GM13976 (cell line): ENCODE measurements around the gene SLC16A9.
A peak's percentile ranks its signal among the peaks of the same experiment; 100 is the strongest.
"Not testable (repeated sequence)": the region's sequence is repeated elsewhere in the genome, so short reads cannot be mapped to it uniquely, and the experiment has no call there.

Experiments
- DNase-seq: peaks from one replicate; pipeline ENCODE4 v3.0.0; 2012; ENCODE audit warnings: low spot score
- in situ Hi-C: fragments of 300-500 bp; cut with MboI; formaldehyde crosslinking; loops from one replicate; pipeline ENCODE4 v1.12.0; 2022; ENCODE audit warnings: low sequenced_read_pairs, mixed read lengths, inconsistent platforms; ENCODE audit not compliant: unreplicated experiment
- TF ChIP-seq, protein P1 (sequence below): IDR thresholded peaks from 2 replicates; pipeline ENCODE4 v1.5.1; 2012; ENCODE audit warnings: borderline replicate concordance, mild to moderate bottlenecking; ENCODE audit not compliant: insufficient read depth; ENCODE audit errors: extremely low read depth, missing control alignments, control extremely low read depth

SLC16A9 gene

DNA sequence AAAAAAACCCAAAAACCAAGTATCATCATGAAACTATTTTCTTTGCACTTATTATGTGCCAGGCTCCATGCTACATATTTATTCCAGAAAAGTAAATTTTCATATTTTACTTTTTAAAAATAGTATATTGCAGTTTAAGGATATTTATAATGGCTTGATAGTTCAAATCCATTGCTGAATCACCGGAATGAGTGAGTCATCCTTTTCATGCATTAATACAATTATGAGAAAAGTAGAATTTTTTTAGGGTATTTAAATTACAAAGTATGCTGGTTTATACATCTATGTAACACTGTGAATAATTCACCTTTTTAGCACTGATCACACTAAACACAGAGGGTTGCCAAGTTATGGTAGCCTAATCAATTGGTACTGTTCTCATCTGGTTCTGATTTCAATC, 54.3 kb downstream of the SLC16A9 start:
- TF ChIP-seq, protein P1, sequence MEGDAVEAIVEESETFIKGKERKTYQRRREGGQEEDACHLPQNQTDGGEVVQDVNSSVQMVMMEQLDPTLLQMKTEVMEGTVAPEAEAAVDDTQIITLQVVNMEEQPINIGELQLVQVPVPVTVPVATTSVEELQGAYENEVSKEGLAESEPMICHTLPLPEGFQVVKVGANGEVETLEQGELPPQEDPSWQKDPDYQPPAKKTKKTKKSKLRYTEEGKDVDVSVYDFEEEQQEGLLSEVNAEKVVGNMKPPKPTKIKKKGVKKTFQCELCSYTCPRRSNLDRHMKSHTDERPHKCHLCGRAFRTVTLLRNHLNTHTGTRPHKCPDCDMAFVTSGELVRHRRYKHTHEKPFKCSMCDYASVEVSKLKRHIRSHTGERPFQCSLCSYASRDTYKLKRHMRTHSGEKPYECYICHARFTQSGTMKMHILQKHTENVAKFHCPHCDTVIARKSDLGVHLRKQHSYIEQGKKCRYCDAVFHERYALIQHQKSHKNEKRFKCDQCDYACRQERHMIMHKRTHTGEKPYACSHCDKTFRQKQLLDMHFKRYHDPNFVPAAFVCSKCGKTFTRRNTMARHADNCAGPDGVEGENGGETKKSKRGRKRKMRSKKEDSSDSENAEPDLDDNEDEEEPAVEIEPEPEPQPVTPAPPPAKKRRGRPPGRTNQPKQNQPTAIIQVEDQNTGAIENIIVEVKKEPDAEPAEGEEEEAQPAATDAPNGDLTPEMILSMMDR = no peak
- DNase-seq = no peak
- in situ Hi-C loops = no loop called here

DNA sequence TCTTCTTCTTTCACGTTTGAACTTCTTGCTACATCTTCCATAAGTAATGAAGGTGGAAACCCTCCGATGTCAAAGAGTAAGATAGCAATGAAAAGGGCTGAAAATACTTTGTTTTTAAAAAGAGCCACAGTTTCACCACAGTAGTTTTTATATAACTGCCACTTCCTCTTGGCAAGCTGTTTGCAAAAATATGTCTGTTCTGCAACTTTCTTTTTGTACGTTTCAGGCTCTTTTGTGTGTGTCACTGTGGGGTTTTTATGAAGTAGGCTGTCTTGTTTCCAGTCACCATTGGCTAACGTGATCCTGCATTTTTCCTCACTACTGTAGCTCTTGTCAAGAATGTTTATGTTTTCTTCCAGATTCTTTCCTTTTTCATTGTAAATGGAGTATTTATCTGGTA, 55.6 kb downstream of the SLC16A9 start:
- TF ChIP-seq, protein P1 = no peak
- in situ Hi-C loops = no loop called here
- DNase-seq = peak; percentile 29

DNA sequence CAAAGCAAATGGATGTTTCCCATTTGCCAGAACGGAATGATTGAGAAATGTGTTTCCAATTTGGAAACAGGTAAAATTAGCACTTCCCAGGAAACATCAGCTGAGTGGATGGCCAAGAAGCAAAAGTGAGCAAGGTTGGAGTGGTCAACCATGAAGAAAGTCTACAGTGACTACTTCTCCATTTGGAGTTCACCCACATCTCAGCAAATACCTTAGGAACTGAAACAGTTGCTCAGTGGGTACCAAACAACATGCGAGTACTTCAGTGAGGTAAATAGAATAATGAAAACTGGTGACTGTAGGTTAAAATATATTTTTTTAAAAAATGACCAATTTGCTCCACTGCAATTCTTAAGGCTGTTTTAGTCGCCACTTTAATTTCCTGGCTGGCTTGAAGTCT, 57.7 kb downstream of the SLC16A9 start:
- TF ChIP-seq, protein P1 = no peak
- in situ Hi-C loops = no loop called here

DNA sequence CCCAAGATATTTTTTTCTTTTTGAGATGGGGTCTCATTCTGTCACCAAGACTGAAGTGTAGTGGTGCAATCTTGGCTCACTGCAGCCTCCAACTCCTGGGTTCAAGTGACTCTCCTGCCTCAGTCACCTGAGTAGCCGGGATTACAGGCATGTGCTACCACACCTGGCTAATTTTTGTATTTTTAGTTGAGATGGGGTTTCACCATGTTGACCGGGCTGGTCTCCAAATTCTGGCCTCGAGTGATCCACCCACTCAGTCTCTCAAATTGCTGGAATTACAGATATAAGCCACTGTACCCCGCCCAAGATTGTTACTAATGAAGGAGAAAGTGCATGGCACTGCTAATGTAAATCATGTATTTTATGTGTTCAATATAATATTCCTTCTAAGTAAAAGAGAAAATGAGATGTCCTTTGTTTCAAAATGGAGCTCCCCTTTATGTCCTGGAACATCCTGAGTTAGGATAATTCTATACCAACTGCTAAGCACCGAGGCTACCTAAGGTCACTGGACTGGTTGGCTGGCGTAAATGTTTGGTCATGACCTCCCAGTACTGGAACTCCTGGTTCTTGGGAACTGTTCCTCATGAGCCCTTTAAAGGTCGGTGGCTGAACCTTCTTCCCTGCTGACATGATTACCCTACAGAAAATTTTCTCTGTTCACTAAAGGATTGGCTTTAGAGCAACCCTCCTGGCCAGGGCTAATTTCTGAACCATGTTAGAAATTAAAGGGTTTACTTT, 59.9 kb downstream of the SLC16A9 start:
- in situ Hi-C loops = loop anchor here (25.0 kb wide), 1 partner anchor 563 kb away; no protein-coding TSS in a partner anchor
- no peak for DNase-seq
- TF ChIP-seq, protein P1 = no peak

More for the DNA sequence above, 57.7 kb downstream of the SLC16A9 start:
- DNase-seq = no peak

DNA sequence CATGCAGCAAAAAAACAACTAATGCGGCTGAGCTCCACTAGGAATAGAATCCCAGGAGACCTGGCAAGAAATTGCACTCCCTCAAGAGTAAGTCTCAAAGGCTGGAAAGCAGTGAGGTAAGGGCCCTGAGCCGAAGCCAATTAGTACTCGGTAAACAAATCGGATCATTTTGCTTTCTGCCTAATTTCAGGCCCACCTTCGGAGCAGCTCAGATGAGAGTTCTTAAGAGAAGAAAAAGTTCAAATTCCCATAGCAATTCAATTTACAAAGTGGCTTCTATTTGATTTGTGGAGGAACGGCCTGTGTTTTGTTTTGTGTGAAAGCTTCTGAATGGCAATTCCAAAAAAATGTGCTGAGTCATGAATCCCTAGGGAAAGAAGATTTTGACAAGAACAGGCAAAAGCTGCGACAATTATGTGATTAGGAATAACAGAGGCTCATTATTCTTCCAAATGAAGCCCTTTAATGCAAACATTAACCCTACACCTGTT, 60.9 kb downstream of the SLC16A9 start:
- in situ Hi-C loops = loop anchor here (25.0 kb wide), 1 partner anchor 564 kb away; no protein-coding TSS in a partner anchor
- no peak for DNase-seq
- TF ChIP-seq, protein P1 = no peak

DNA sequence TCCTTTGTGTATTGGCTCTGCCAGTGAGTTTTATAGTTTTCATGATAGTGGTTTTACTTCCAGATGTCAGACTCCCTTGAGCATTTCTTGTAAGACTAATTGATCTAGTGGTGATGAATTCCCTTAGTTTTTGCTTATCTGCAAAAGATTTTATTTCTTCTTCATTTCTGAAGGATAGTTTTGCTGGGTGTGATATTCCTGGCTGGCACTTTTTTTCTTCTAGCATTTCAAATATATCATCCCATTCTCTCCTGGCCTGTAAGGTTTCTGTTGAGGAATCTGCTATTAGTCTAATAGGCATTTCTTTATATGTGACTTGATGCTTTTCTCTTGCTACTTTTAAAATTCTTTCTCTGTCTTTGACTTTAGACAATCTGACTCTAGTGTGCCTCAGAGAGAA, 64.8 kb downstream of the SLC16A9 start:
- TF ChIP-seq, protein P1 = no peak
- in situ Hi-C loops = loop anchor here (25.0 kb wide), 1 partner anchor 567 kb away; no protein-coding TSS in a partner anchor

DNA sequence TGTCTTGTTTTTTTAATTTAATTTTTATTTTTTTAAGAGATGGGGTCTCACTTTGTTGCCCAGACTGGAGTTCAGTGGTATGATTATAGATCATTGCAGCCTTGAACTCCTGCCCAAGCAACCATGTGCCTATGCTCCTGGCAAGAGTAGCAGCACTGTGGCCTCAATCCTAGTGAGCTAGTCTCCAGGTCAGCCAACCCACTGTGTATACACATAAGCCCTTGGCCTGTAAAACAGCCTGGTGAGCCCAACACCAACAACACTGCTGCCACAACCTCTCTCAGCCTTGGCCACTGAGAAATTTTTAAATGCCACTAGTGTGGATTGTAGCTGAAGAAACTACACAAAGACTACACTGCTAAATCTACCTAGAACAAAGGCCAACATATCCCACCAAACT, 68.0 kb downstream of the SLC16A9 start:
- DNase-seq = not testable (repeated sequence)
- in situ Hi-C loops = loop anchor here (25.0 kb wide), 1 partner anchor 571 kb away; no protein-coding TSS in a partner anchor

More for the DNA sequence above, 64.8 kb downstream of the SLC16A9 start:
- DNase-seq = no peak
